ENCODE measurements around the gene CDKN2B.

The CDKN2B gene

DNA sequence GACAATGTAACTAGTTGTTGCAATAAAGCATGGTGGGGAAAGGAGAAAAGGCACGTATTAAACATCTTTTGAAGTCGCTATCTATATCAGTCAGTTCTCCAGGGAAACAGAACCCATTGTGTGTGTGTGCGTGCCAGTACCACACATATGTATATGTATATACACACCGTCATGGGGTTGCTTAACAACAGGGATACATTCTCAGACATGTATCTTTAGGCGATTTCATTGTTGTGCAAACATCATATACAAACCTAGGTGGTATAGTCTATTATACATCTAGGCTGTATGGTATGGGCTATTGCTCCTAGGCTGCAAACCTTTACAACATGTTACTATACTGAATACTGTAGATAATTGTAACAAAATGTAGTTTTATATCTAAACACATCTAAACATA lies 12.2 kb downstream of the CDKN2B start:
- Histone ChIP-seq H3K9me3 (ENCODE audit: insufficient read depth, low read depth, low read length) (no peaks in the 10 kb centered on the region), H3K27me3 (ENCODE audit: insufficient read depth, low read length, poor library complexity, severe bottlenecking) (no peaks in the 10 kb centered on the region), H3K79me2 (ENCODE audit: insufficient read depth, low read length) (peaks cover 75% of the 10 kb centered on the region), H3K36me3 (ENCODE audit: insufficient read depth, low read length) (no peaks in the 10 kb centered on the region), H3K9ac (ENCODE audit: low read depth, low read length, poor library complexity, severe bottlenecking) (peak overlapping the region; percentile 93), H3K9me2 (replicated peaks; ENCODE audit: low read depth, low read length) (no peaks in the 10 kb centered on the region), H3K4me2 (ENCODE audit: low read depth, low read length, poor library complexity, severe bottlenecking) (peak overlapping the region; percentile 84), H2AFZ (ENCODE audit: low read length) (no peak overlapping the region), H4K20me1 (ENCODE audit: insufficient read depth, low read length, poor library complexity, severe bottlenecking) (peaks cover 31% of the 10 kb centered on the region), H3K4me1 (ENCODE audit: insufficient read depth, low read length, poor library complexity, severe bottlenecking) (peaks cover 23% of the 10 kb centered on the region), H3F3A (ENCODE audit: low read depth) (no peaks in the 10 kb centered on the region), H3K4me3 (ENCODE audit: low read length, poor library complexity, severe bottlenecking) (peak overlapping the region; percentile 99)
- TF ChIP-seq EZH2phosphoT487 (IDR thresholded peaks at IDR 0.05; ENCODE audit: borderline replicate concordance): no peak
- TF ChIP-seq, protein P1, sequence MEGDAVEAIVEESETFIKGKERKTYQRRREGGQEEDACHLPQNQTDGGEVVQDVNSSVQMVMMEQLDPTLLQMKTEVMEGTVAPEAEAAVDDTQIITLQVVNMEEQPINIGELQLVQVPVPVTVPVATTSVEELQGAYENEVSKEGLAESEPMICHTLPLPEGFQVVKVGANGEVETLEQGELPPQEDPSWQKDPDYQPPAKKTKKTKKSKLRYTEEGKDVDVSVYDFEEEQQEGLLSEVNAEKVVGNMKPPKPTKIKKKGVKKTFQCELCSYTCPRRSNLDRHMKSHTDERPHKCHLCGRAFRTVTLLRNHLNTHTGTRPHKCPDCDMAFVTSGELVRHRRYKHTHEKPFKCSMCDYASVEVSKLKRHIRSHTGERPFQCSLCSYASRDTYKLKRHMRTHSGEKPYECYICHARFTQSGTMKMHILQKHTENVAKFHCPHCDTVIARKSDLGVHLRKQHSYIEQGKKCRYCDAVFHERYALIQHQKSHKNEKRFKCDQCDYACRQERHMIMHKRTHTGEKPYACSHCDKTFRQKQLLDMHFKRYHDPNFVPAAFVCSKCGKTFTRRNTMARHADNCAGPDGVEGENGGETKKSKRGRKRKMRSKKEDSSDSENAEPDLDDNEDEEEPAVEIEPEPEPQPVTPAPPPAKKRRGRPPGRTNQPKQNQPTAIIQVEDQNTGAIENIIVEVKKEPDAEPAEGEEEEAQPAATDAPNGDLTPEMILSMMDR (conservative IDR thresholded peaks at IDR 0.05; ENCODE audit: low read length): no peak

DNA sequence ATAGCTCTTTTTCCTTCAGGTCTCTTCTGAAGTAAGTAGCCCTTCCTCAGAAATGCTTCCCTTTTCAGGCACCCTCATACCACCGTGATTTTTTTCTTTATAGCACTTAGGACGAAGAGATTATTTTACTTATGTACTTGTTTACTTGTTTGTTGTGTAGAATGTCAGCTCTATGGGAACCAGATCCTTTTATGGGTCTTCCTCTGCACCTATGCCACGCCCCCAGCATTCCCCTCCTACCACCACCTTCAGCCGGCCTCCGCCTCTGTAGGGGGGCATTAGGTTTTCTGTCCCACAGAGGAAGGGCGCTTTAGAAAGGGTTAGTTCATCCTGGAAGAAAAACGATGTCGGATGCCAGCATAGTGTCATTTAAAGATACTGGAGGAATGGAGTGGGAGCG lies 12.7 kb downstream of the CDKN2B start:
- Histone ChIP-seq H3K27me3 (ENCODE audit: insufficient read depth, low read length, poor library complexity, severe bottlenecking) (no peaks in the 10 kb centered on the region), H3K9ac (ENCODE audit: low read depth, low read length, poor library complexity, severe bottlenecking) (peak overlapping the region; percentile 93), H3K9me2 (replicated peaks; ENCODE audit: low read depth, low read length) (no peaks in the 10 kb centered on the region), H4K20me1 (ENCODE audit: insufficient read depth, low read length, poor library complexity, severe bottlenecking) (peaks cover 32% of the 10 kb centered on the region), H3K4me1 (ENCODE audit: insufficient read depth, low read length, poor library complexity, severe bottlenecking) (peaks cover 25% of the 10 kb centered on the region), H3K36me3 (ENCODE audit: insufficient read depth, low read length) (no peaks in the 10 kb centered on the region), H3K4me3 (ENCODE audit: low read length, poor library complexity, severe bottlenecking) (peak overlapping the region; percentile 99), H3K9me3 (ENCODE audit: insufficient read depth, low read depth, low read length) (no peaks in the 10 kb centered on the region), H3K4me2 (ENCODE audit: low read depth, low read length, poor library complexity, severe bottlenecking) (peak overlapping the region; percentile 84), H2AFZ (ENCODE audit: low read length) (peak overlapping the region; percentile 68), H3K79me2 (ENCODE audit: insufficient read depth, low read length) (peaks cover 75% of the 10 kb centered on the region), H3F3A (ENCODE audit: low read depth) (no peaks in the 10 kb centered on the region)
- TF ChIP-seq EZH2phosphoT487 (IDR thresholded peaks at IDR 0.05; ENCODE audit: borderline replicate concordance): no peak
- TF ChIP-seq, protein P1 (conservative IDR thresholded peaks at IDR 0.05; ENCODE audit: low read length): no peak

DNA sequence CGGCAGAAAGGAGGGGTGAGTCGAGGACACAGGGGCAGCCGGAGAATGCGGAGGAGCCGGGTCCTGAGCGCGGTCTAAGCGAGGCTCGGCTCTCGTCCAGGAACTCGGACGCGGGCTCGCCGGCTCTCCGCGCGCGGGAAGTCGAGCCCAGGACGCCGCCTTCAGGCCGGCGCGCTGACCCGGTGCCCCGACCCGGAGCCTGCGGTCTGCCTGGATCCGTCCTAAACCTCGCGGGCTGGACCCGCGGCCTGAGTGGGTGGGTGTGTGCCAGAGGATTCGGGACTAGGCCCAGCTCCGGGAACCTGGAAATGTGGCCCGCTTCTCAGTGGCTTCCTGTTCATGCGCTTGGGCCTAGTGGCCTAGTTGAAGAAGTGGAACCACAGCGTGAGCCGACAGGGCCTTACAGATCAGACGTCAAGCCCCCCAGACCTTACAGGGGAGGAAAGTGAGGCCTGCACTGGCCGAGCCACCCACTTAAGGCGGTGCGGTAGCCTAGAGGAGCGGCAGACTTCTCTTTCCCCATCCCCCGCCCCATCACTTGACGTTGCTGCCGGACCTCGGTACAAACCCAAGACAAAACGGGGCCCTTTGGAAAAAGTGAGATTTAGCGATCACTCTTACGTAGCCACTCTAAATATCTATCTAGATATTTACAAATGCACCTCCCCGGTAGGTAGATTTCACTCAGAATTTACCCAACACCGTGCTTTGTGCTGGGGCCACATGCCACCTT lies 13.3 kb downstream of the CDKN2B start:
- H3K4me1 ChIP-seq (ENCODE audit: insufficient read depth, low read length, poor library complexity, severe bottlenecking): peaks cover 23% of the 10 kb centered on the region
- H3K79me2 ChIP-seq (ENCODE audit: insufficient read depth, low read length): peaks cover 75% of the 10 kb centered on the region
- H3K4me2 ChIP-seq (ENCODE audit: low read depth, low read length, poor library complexity, severe bottlenecking): peak overlapping the region; percentile 84
- H3K9me2 ChIP-seq (replicated peaks; ENCODE audit: low read depth, low read length): no peaks in the 10 kb centered on the region
- H3K4me3 ChIP-seq (ENCODE audit: low read length, poor library complexity, severe bottlenecking): peak overlapping the region; percentile 99
- TF ChIP-seq EZH2phosphoT487 (IDR thresholded peaks at IDR 0.05; ENCODE audit: borderline replicate concordance): no peak
- TF ChIP-seq, protein P1 (conservative IDR thresholded peaks at IDR 0.05; ENCODE audit: low read length): 0 out of 2 replicates have a peak, but pooled peaks have one; percentile 12
- H3K27me3 ChIP-seq (ENCODE audit: insufficient read depth, low read length, poor library complexity, severe bottlenecking): no peaks in the 10 kb centered on the region
- no peaks in the 10 kb centered on the region for H3F3A ChIP-seq (ENCODE audit: low read depth)
- no peaks in the 10 kb centered on the region for H3K9me3 ChIP-seq (ENCODE audit: insufficient read depth, low read depth, low read length)
- peaks cover 32% of the 10 kb centered on the region for H4K20me1 ChIP-seq (ENCODE audit: insufficient read depth, low read length, poor library complexity, severe bottlenecking)
- H3K9ac ChIP-seq (ENCODE audit: low read depth, low read length, poor library complexity, severe bottlenecking): peak overlapping the region; percentile 93
- peak overlapping the region; percentile 68 for H2AFZ ChIP-seq (ENCODE audit: low read length)
- H3K36me3 ChIP-seq (ENCODE audit: insufficient read depth, low read length): no peaks in the 10 kb centered on the region

All from Loucy (cell line).